ENCODE data around the gene BACE2.

GRCh38 chr21:41164981-41165655, 2.8 kb upstream of the BACE2 start:
- no peak for TF ChIP-seq CTCF (IDR thresholded peaks at IDR 0.05)
- TF ChIP-seq ZFX (IDR thresholded peaks at IDR 0.05; ENCODE audit: borderline replicate concordance) = no peak

Data from 22Rv1 (cell line).